T-helper 2 cell treated with Interferon-gamma antibody and Interleukin-4, amounts not matched to agents 5 μg/mL and 100 μg/mL, for 36 hours (primary cell): ENCODE results near the gene MMP24.
"Not testable (repeated sequence)": the region's sequence is repeated elsewhere in the genome, so short reads cannot be mapped to it uniquely, and the experiment has no call there.

Source experiments
- DNase-seq: peaks from one replicate; pipeline ENCODE4 v3.0.0; 2021; ENCODE audit warnings: low spot score
- H3K27ac Mint-ChIP-seq: one replicate; pipeline ENCODE4 v1.8.0; 2021; ENCODE audit warnings: mild to moderate bottlenecking, mixed read lengths
- H3K27me3 Mint-ChIP-seq: one replicate; pipeline ENCODE4 v1.8.0; 2021; ENCODE audit warnings: low read depth, mixed read lengths
- H3K36me3 Mint-ChIP-seq: one replicate; pipeline ENCODE4 v1.8.0; 2021; ENCODE audit warnings: low read depth, mixed read lengths
- H3K4me1 Mint-ChIP-seq: one replicate; pipeline ENCODE4 v1.8.0; 2021; ENCODE audit warnings: low read depth, mixed read lengths
- H3K4me3 Mint-ChIP-seq: one replicate; pipeline ENCODE4 v1.8.0; 2022; ENCODE audit warnings: mild to moderate bottlenecking, moderate library complexity, mixed read lengths
- H3K9me3 Mint-ChIP-seq: one replicate; pipeline ENCODE4 v1.8.0; 2021; ENCODE audit warnings: mixed read lengths

The MMP24 gene

DNA sequence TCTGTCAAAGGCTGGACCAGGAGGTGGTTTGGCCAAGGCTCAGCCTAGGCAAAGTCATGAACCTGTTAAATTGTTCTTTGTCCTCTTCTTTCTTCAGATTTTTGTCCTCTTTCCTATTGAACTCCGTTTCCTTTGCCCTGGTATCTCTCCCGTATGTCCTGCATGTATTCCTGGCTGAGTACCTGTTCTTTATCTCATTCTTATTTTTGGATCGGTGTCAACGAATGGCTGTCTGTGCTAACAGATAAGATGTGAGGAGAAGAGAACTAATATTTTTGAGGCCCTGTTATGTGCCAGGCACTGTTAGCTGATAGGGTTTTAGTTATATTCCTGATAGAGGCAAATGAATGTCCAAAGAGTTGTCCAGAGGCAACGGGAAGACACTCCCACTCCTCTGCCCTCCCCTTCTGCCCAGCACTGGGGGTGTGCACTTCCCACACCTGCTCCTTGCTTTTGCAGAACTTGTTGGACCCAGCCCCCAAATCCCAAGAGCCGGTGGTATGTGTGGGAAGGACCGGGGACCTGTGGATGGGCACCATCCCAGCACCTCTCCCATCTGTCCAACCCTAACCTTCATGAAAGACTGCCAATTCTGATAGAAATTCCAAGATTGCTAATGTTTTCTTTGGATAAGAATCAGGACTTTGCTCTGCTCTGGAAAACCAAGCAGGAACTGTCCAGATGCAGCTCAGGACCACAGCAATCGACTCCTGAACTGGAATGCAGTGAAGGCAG lies 30.9 kb downstream of the MMP24 start:
- Mint-ChIP-seq H3K36me3 (no peaks in the 10 kb centered on the region), H3K4me3 (no peak overlapping the region), H3K27me3 (no peaks in the 10 kb centered on the region), H3K27ac (no peak overlapping the region), H3K4me1 (peaks cover 2% of the 10 kb centered on the region), H3K9me3 (no peaks in the 10 kb centered on the region)
- DNase-seq: no peak

DNA sequence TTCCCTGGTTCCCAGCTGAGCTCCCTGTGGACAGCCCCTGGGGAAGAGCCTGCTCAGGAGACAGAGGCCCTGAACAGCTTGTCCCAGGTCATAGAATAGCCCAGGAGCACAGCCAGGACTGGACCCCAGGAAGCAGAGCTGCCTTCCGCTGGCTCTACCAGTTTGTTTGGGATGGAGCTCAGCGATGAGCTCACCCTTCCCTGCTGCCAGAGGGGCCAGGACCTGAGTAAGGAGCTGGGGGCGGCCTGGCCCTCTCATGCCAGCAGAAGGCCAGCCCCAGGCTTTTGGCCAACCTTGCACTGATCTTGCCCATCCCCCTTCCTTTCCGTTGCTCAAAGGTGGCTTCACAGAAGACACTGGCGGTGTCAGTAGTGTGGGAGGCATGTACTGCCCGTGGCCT lies 33.9 kb downstream of the MMP24 start:
- Mint-ChIP-seq H3K4me1 (no peaks in the 10 kb centered on the region), H3K36me3 (peaks cover 3% of the 10 kb centered on the region), H3K4me3 (no peak overlapping the region), H3K27me3 (no peaks in the 10 kb centered on the region), H3K9me3 (no peaks in the 10 kb centered on the region), H3K27ac (no peak overlapping the region)
- no peak for DNase-seq

DNA sequence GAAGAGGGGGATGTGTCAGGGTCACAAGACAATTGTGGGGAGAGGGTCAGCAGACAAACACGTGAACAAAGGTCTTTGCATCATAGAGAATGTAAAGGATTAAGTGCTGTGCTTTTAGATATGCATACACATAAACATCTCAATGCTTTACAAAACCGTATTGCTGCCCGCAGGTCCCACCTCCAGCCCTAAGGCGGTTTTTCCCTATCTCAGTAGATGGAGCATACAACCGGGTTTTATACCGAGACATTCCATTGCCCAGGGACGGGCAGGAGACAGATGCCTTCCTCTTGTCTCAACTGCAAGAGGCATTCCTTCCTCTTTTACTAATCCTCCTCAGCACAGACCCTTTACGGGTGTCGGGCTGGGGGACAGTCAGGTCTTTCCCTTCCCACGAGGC lies 35.8 kb downstream of the MMP24 start:
- H3K9me3 Mint-ChIP-seq, H3K27ac Mint-ChIP-seq, H3K4me3 Mint-ChIP-seq, H3K4me1 Mint-ChIP-seq, DNase-seq, H3K27me3 Mint-ChIP-seq, H3K36me3 Mint-ChIP-seq: not testable (repeated sequence)

DNA sequence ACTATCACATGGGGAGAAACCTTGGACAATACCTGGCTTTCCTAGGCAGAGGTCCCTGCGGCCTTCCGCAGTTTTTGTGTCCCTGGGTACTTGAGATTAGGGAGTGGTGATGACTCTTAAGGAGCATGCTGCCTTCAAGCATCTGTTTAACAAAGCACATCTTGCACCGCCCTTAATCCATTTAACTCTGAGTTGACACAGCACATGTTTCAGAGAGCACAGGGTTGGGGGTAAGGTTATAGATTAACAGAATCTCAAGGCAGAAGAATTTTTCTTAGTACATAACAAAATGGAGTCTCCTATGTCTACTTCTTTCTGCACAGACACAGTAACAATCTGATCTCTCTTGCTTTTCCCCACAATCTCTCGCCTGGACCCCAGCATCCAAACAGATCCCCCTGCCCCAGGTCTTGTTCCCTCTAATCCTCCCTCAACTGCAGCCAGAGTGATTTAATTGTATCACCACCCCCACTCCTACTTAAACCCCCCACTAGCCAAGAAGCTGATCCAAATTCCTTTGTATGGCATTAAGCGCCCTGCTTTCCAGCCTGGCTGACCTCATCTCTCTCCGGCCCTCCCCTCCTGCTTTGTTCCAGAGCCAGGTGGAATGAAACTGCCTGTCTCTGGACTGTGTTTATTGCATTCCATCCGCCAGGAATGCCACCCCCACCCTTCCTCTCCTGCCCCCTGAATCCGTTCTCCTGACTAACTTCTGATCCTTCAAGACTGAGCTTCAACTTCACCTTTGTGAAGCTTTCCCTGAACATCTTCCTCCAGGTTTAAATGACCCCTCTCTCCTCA lies 36.4 kb downstream of the MMP24 start:
- H3K9me3 Mint-ChIP-seq, DNase-seq, H3K27me3 Mint-ChIP-seq, H3K27ac Mint-ChIP-seq, H3K4me1 Mint-ChIP-seq, H3K4me3 Mint-ChIP-seq: not testable (repeated sequence)
- H3K36me3 Mint-ChIP-seq: peaks cover 14% of the 10 kb centered on the region

DNA sequence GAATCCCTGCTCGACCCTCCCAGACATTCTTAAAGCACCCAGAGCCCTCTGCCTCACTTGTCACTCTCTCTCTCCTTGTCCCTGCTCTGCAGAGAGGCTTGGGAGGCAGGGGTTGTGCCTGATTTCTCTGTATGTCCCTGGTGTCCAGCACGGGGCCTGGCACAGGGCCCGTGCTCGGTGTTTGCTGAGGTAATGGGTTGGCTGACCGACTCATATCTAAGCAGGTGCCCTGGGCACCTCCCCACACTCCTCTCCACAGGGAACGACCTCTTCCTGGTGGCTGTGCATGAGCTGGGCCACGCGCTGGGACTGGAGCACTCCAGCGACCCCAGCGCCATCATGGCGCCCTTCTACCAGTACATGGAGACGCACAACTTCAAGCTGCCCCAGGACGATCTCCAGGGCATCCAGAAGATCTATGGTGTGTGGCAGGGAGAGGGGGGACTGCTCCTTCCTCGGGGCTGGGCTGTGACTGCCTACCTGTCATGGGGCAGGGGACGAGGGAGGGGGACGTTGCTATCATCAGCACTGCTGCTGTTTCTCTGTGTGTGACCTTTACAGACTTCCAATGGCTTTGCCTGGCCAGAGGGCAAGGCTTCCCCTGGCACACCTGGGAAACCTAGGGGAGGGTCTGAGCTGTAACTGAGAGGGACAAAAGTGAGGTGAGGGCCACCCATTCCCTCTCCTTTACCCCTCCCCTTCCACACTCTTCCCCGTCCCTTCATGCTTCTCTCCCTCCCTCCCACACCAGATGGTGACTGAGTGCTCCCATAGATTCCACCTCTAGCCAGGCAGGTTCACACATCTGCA lies 37.2 kb downstream of the MMP24 start:
- DNase-seq: no peak
- no peaks in the 10 kb centered on the region for H3K27me3 Mint-ChIP-seq
- peaks cover 14% of the 10 kb centered on the region for H3K36me3 Mint-ChIP-seq
- H3K4me1 Mint-ChIP-seq: no peaks in the 10 kb centered on the region
- no peaks in the 10 kb centered on the region for H3K9me3 Mint-ChIP-seq
- H3K4me3 Mint-ChIP-seq: no peak overlapping the region
- H3K27ac Mint-ChIP-seq: no peak overlapping the region

DNA sequence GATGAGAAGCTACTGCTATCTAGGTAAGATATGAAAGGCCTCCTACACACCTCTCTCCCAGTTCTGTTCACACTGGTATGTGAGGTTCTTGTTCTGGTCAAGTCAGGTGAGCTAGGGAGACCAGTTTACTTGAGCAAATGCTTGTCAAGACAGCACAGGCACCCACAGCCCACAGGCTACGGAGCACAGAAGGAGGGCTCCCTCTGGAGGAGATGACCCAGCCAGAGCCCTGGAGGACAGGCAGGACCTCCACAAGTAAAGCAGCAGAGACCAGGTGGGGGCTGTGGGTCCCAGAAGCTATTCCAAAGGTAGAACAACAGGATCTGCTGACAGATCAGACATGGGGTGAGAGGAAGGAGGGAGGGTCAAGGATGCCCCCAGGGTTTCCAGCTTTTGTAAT lies 38.3 kb downstream of the MMP24 start:
- H3K27me3 Mint-ChIP-seq: no peaks in the 10 kb centered on the region
- DNase-seq: no peak
- peaks cover 16% of the 10 kb centered on the region for H3K36me3 Mint-ChIP-seq
- H3K27ac Mint-ChIP-seq: no peak overlapping the region
- no peak overlapping the region for H3K4me3 Mint-ChIP-seq
- H3K4me1 Mint-ChIP-seq: no peaks in the 10 kb centered on the region
- H3K9me3 Mint-ChIP-seq: no peaks in the 10 kb centered on the region

DNA sequence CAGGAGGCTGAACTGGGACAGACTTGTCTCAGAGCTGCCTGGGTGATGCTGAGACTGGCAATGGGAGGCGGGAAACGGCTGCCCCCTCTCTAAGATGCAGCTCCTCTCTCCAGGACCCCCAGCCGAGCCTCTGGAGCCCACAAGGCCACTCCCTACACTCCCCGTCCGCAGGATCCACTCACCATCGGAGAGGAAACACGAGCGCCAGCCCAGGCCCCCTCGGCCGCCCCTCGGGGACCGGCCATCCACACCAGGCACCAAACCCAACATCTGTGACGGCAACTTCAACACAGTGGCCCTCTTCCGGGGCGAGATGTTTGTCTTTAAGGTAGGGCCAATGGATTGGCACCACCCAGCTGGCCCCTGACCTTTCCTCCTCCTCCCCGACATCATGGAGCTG lies 40.6 kb downstream of the MMP24 start:
- H3K4me3 Mint-ChIP-seq: no peak overlapping the region
- H3K27ac Mint-ChIP-seq: no peak overlapping the region
- H3K27me3 Mint-ChIP-seq: no peaks in the 10 kb centered on the region
- H3K36me3 Mint-ChIP-seq: peaks cover 20% of the 10 kb centered on the region
- H3K9me3 Mint-ChIP-seq: no peaks in the 10 kb centered on the region
- no peaks in the 10 kb centered on the region for H3K4me1 Mint-ChIP-seq
- no peak for DNase-seq

DNA sequence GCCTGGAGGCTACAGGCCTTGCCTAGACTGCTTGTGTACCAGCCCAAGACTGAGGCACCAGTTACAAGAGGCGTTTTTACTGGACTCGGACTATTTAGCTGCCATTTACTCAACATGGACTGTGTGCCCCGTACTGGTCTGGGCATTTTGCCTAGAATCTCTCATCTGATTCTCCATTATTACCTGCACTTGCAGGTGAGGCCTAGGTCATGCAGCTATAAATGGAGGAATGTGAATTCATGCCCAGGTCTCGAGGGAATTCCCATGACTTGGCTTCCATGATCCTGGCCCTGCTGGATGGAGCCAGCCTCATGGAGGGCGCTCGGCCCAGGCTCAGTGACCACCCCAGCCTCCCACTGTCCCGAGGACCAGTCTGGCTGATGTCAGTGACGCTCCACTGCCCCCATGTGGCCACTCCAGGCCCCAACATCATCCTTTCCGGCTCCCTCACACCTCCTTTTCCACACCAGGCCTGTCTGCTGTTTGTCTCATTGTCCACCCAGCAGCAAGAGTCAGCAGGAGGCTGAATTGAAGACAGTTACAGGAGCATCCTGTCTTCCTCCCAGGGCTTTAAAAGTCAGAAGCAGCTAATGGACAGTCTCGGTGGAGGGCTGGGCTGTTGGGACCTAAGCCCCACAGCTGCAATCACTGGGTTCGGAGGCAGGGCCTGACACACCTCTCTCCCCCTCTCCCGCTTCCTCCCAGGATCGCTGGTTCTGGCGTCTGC lies 42.7 kb downstream of the MMP24 start:
- Mint-ChIP-seq H3K36me3 (peaks cover 20% of the 10 kb centered on the region), H3K9me3 (no peaks in the 10 kb centered on the region), H3K27ac (no peak overlapping the region), H3K4me3 (no peak overlapping the region), H3K4me1 (no peaks in the 10 kb centered on the region), H3K27me3 (no peaks in the 10 kb centered on the region)
- DNase-seq: peak; percentile 20

DNA sequence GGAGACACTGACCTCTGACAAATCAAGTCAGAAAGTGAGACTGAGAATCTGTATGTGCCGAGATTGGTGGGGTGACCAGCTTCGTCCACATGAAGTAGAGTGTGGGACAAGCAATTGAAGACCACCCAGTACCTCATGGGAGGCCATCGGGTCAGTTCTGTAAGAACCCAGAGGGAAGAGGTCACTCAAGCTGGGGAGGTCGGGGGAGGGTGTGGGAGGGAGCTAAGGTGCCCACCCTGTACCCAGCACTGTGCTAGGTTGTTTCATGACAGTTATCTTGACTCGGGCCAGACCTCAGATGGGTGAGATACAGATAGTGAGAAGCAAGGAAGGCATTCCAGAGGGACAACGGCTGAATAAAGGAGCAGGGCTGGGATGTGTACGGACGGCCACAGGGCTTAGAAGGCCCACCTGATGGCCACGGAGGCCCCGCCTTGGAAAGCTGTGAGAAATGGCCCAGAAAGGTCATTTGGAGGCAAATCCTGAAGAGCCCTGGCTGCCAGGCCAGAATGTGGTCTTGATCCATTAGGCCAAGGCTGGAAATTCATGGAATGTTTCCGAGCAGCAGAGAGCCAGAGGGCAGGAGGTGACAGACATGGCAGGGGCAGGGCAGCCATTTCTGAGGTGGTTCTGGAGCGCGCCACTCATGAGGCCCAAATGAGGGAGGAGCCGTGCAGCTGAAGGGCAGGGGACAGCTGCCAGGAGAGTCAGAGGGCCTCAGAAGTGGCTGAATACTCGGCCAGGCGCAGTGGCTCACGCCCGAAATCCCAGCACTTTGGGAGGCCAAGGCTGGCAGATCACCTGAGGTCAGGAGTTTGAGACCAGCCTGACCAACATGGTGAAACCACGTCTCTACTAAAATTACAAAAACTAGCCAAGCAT lies 43.8 kb downstream of the MMP24 start:
- Mint-ChIP-seq H3K9me3 (no peaks in the 10 kb centered on the region), H3K27me3 (no peaks in the 10 kb centered on the region), H3K27ac (peak overlapping the region; percentile 20), H3K4me3 (no peak overlapping the region), H3K4me1 (no peaks in the 10 kb centered on the region), H3K36me3 (peaks cover 17% of the 10 kb centered on the region)
- DNase-seq: no peak

DNA sequence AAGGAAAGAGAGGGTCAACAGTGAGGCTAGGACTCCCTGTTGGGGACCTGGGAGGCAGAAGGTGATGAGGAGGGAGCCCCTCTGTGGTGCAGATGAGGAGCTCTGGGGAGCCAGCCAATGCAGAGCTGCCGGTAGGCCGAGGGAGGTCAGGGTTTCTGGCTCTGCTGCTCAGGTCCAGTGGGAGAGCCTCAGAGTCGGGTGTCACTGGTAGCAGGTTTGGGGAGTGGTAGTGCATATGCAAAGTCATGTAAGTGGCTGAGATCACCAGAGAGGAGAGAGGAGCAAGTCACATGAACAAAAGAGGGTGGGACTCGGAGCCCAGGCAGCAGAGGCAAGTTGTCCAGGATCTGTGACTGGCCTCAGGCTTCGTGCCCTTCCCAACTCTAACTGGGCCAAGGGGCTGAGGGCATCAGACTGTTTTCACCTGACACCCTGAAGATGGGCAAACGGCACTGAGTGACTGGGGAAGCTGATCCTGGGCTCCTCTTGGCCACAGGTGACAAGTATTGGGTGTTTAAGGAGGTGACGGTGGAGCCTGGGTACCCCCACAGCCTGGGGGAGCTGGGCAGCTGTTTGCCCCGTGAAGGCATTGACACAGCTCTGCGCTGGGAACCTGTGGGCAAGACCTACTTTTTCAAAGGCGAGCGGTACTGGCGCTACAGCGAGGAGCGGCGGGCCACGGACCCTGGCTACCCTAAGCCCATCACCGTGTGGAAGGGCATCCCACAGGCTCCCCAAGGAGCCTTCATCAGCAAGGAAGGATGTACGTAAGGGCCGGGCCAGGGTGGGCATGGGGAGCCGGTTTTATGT lies 44.8 kb downstream of the MMP24 start:
- peaks cover 2% of the 10 kb centered on the region for H3K4me1 Mint-ChIP-seq
- no peaks in the 10 kb centered on the region for H3K27me3 Mint-ChIP-seq
- no peak for DNase-seq
- no peaks in the 10 kb centered on the region for H3K9me3 Mint-ChIP-seq
- peak overlapping the region; percentile 12 for H3K27ac Mint-ChIP-seq
- peaks cover 16% of the 10 kb centered on the region for H3K36me3 Mint-ChIP-seq
- no peak overlapping the region for H3K4me3 Mint-ChIP-seq

DNA sequence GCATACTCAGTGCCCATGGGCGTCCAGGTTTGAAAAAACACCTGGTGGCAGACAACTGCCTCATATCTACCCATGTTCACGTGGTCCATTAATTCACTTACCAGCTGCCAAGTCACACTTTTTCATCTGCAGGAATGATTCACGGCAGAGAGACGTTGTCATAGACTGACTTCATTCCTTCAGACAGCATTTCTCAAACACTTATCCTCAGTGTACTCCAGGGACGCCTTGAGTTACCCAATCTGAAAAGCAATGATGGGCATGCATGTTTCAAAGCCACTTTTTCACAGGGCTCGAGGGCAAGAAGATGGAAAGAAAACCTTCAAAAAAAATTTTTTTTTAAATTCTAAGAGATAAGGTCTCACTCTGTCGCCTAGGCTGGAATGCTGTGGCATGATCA lies 45.4 kb downstream of the MMP24 start:
- DNase-seq: no peak
- no peaks in the 10 kb centered on the region for H3K27me3 Mint-ChIP-seq
- H3K4me1 Mint-ChIP-seq: peaks cover 2% of the 10 kb centered on the region
- no peak overlapping the region for H3K27ac Mint-ChIP-seq
- no peaks in the 10 kb centered on the region for H3K9me3 Mint-ChIP-seq
- H3K36me3 Mint-ChIP-seq: peaks cover 11% of the 10 kb centered on the region
- no peak overlapping the region for H3K4me3 Mint-ChIP-seq

DNA sequence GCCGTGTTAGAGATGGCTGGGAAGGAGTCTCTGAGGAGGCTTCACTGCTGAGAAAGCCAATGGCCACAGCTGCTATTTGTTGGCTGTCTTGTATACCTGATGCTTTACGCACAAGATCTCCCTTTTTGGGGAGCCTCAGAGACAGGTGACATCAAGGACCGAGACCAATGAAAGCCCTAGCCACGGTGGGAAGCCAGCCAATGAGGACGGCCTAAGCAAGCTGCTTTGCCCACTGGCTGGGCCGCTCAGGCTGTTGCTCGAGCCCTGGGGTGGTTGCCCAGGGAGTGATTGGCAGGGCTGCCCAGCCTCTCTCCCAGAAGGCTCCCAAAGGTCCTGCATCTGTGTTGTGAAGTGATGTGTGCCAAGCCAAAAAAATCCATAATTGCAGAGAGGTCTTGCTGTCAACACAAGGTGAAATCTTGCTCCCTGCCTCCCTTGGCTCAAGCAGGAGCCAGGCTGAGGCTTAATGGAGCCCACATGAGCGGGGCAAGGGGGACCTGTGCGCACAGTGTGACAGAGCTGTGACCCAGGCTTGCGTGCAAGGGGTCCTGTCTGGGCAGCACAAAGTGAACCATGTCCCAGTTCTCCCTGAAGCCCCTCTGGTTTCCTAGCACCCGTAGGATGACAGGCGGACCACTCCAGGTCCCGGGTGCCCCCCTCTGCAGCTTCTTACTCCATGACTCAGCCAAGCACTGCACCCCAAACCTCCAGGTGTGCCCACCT lies 47.1 kb downstream of the MMP24 start:
- Mint-ChIP-seq H3K4me1 (peaks cover 8% of the 10 kb centered on the region), H3K9me3 (no peaks in the 10 kb centered on the region), H3K4me3 (no peak overlapping the region), H3K36me3 (peaks cover 16% of the 10 kb centered on the region), H3K27me3 (no peaks in the 10 kb centered on the region), H3K27ac (no peak overlapping the region)
- no peak for DNase-seq
